GM18502 (cell line): ENCODE measurements around the gene SEC16A.
"Not testable (repeated sequence)": the region's sequence is repeated elsewhere in the genome, so short reads cannot be mapped to it uniquely, and the experiment has no call there.

Experiments
- ATAC-seq: cut with Tn5 transposase; IDR thresholded peaks from one replicate; pipeline ENCODE4 v1.9.1; 2021; ENCODE audit warnings: mild to moderate bottlenecking; ENCODE audit not compliant: unreplicated experiment, poor library complexity

The SEC16A gene

GRCh38 chr9:136429683-136430491 is 53.0 kb downstream of the SEC16A start:
- ATAC-seq: no peak

DNA sequence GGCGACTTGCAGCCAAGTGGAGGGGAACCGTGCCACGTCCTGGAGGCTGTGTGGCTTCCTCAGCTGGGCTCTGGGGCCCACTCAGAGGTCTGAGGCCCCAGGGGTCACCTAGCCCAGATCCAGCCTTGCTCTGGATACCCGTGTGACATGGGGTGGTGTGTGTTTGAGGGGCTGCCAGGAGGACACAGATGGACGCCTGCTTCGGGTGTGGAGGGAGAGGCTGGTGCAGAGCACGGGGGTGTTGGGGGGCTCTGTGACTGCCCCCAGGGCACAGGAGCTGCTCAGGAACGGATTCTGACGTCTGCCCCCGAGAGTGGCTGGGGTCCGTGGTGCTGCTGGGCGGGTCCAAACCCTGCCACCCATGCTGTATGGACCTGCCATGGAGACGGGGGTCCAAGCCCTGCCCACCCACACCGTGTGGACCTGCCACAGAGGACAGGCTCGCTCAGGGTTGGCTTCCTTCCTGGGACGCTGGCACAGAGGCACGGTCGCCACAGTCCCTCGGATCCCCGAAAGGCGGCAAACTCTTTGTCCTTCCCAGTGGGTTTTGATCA is 53.7 kb downstream of the SEC16A start:
- ATAC-seq: no peak

DNA sequence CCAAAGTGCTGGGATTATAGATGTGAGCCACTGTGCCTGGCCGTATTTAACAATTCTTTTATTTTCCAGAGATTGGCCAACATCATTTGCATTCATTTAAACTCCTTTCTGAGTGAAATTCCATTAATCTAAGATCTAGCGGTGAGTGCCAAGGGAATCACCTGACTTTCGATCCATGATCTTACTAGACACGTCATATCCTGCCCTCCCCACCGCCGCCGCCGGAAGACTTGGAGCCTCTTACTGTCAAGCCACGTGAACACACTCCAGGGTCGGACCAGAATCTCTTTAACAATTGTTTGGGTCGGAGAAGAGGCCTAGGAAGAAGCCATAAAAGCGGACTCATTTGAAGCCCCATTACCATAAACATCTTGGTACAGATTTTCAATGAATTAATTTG is 56.1 kb downstream of the SEC16A start:
- ATAC-seq: no peak

DNA sequence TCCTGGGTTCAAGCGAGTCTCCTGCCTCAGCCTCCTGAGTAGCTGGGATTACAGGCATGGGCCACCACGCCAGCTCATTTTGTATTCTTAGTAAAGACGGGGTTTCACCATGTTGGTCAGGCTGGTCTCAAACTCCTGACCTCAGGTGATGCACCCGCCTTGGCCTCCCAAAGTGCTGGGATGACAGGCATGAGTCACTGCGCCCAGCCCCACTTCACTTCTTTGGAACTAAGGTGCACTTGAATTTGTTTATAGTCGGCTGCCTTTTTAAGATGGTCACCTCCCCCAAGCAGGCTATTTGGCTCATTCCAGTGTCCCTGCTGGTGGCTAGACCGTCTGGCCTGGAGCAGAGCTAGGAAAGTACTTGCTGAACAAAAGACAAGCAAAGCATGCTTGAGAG is 57.5 kb downstream of the SEC16A start:
- not testable (repeated sequence) for ATAC-seq

GRCh38 chr9:136424750-136425362 is 58.0 kb downstream of the SEC16A start:
- ATAC-seq: no peak

DNA sequence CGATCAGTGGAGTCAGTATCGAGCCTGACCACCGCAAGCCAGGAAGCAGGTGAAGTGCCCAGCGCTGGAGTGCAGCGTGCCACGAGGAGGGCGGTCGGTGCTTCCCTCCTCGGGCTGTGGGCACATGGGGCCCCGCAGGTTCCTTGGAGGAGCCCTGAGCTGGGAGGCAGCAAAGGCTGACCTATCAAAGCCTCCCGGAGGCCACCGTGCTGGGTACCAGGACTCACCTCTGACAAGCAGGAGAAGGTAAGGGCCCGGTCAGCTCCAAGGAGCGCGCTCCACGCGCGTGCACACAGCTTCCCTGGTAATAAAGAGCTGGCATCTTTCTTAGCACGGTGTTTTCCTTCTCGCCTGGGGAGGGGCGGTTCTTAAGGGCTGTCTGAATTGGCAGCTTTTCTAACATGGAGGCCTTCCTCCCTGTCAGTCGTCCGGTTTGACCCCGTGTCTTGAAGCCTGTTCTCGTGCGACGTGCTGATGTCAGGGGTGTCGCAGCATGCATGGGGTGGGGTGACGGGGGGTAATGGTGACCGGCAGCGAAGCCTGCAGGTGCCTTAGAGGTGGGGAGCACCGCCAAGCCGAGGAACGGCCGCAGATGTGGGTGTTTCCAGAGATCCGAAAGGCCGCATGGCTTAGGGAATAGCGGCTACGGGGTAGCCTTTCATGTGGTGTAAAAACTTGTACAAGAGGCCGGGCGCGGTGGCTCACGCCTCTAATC is 59.3 kb downstream of the SEC16A start:
- no peak for ATAC-seq

DNA sequence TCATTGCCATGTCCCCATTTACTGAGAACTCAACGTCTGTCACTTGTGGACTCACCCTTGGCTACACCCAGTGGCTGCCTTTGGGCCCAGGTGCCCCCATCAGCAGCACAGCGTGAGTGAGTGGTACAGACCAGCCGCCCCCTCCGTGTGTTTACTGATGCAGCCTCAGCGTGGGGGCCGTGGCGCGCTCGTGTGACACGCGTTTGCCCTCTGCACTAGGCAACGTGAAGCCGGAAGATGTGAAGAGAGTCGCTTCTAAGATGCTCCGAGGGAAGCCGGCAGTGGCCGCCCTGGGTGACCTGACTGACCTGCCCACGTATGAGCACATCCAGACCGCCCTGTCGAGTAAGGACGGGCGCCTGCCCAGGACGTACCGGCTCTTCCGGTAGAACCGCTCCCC is 60.0 kb downstream of the SEC16A start:
- ATAC-seq: no peak

DNA sequence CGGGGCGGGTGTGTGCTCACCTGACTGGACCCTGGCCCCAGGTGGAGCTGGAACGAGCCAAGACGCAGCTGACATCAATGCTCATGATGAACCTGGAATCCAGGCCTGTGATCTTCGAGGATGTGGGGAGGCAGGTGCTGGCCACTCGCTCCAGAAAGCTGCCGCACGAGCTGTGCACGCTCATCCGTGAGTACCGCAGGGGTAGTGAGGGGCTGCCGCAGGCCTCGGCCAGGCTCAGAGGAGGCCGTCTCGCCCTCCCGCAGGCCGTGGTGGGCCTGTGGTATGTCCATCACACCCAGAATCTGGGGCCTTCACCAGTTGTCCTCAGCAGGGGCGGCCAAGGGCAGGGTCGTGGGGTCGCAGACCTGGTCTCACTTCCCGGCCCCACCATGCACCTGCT is 61.0 kb downstream of the SEC16A start:
- ATAC-seq: no peak

DNA sequence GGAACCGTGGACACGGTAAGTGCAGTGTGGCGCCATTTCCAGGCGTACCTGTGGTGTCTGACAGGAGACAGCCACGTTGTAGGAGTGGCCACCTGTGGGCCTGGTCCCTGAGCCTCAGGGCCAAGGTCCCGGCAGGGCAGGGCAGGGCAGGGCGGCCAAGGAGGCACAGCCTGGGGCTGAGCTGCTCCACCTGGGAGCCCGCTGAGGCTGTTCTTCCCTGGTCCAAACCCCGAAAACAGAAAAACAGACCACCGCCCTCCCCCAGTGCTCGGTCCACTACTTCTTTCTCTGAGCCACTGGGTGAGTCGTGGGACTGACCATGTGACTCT is 63.8 kb downstream of the SEC16A start:
- ATAC-seq: no peak

GRCh38 chr9:136418182-136419091 is 64.4 kb downstream of the SEC16A start:
- no peak for ATAC-seq

- no peak for ATAC-seq
These were observed 65.9 kb downstream of the SEC16A start for GRCh38 chr9:136416914-136417313.

GRCh38 chr9:136416427-136416826 is 66.4 kb downstream of the SEC16A start:
- ATAC-seq: no peak

DNA sequence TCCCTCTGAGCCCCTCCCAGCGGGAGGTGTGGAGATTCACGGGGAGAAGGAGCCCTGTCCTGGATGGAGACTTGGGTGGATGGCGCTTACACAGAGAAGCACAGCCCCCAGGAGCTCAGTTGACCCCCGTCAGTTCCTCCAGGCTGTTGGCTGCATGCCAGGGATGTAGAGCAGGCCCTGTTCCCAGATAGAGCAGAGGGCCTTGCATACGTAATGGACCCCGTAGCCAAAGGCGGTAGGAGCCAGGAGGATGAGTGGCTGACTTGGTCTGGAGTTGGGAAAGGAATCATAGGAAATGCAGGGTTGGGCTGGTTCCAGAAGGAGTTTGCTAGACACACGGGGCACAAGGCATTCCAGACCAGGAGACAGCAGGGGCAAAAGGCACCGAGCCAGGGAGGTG is 69.9 kb downstream of the SEC16A start:
- ATAC-seq: no peak

- ATAC-seq: no peak
These were observed 71.5 kb downstream of the SEC16A start for GRCh38 chr9:136411378-136411777.

GRCh38 chr9:136410500-136411287 is 72.1 kb downstream of the SEC16A start, which contains the start of the genes ENTR1 and PMPCA:
Gene ENTR1 (minus strand): TSS chr9:136410614. CDS start chr9:136410397, 217 bp downstream.
Gene PMPCA (plus strand): TSS chr9:136410658. CDS start chr9:136410669, 11 bp downstream.
- peak; percentile 80 for ATAC-seq

- peak; percentile 33 for ATAC-seq
These were observed 73.0 kb downstream of the SEC16A start for GRCh38 chr9:136409557-136410455.

DNA sequence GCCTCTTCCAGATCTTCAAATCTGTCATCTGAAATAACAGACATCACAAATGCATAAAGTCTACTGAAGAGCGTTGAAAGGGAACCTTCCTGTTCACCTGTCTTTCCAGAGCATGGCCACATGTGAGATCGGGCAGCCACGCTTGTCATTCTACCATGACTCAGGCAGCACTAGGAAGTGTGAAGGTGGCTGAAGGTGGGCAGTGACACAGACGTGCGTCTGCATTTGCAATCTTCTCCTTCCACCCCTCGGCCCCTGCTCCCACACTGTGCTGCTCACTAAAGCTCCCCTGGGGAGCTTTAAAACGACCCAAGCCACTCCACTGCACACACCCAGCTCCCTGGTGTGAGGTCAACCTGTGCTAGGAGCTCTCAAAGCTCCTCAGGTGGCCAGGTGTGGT is 74.9 kb downstream of the SEC16A start:
- no peak for ATAC-seq

DNA sequence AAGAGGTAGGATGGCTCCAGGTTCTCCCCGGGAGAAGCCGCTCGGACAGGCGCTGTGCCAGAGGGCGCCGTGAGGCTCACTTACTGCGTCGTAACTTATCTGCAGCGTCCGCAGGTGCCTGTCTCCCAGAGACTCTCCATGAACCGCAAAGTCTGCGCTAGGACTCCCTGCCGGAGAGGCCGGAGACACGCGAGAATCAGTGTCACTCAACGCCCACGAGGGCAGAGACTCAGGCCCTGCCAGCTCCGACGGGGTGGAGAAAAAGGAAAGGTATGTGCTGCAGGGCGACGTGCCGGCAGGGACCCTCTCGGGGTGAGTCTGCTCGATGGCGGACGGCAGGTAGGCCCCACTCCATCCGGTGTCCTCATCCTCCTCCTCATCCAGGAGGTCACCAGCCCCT is 75.8 kb downstream of the SEC16A start:
- ATAC-seq: not testable (repeated sequence)
